ENCODE measurements around the gene RAC3.

RAC3 gene

DNA sequence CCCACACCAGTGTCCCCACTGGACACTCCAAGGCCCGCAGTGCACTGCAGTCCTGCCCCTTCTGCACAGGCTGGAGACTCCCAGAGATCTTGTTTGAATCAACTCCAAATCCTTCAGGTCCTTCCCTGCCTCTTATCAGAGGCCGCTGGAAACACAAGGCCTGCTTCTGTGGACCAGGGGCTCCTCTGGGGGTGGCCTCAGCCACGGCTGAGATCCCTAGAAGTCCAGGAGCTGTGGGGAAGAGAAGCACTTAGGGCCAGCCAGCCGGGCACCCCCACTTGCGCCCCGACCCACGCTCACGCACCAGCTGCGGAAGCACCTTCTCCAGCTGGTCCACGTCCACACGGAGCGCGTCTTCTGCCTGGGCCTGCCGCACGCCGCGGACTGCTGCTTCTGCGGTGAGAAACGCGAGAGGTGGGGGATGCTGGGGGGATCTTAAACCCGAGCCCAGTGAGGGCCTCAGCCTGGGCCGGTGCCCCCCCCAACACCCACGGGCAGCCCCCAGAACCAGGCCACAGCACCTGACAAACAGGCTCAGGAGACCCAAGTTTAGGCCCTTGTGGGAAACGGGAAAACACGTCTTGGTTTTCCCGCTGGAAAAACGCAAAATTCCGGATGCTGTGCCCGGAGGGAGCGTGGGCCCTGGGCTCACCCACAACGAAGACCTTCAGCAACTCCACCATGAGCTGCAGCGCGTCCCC is 12.3 kb upstream of the RAC3 start:
- H3K4me1 ChIP-seq (ENCODE audit: control insufficient read depth, insufficient read depth, low read length, poor library complexity, severe bottlenecking) = peaks cover 21% of the 10 kb centered on the region
- H3K27me3 ChIP-seq (replicated peaks; ENCODE audit: control insufficient read depth, insufficient read depth, low read length, poor library complexity, severe bottlenecking) = no peaks in the 10 kb centered on the region
- H3K9me3 ChIP-seq (ENCODE audit: control insufficient read depth, low read length) = no peaks in the 10 kb centered on the region
- no peak overlapping the region for H3K4me3 ChIP-seq (ENCODE audit: insufficient read depth, low read depth, low read length, poor library complexity, severe bottlenecking)
- no peak for DNase-seq
- peaks cover 3% of the 10 kb centered on the region for H3K36me3 ChIP-seq (ENCODE audit: control insufficient read depth, insufficient read depth, low read length)
- no peak overlapping the region for H3K27ac ChIP-seq (ENCODE audit: insufficient read depth, low read length, poor library complexity, severe bottlenecking)

DNA sequence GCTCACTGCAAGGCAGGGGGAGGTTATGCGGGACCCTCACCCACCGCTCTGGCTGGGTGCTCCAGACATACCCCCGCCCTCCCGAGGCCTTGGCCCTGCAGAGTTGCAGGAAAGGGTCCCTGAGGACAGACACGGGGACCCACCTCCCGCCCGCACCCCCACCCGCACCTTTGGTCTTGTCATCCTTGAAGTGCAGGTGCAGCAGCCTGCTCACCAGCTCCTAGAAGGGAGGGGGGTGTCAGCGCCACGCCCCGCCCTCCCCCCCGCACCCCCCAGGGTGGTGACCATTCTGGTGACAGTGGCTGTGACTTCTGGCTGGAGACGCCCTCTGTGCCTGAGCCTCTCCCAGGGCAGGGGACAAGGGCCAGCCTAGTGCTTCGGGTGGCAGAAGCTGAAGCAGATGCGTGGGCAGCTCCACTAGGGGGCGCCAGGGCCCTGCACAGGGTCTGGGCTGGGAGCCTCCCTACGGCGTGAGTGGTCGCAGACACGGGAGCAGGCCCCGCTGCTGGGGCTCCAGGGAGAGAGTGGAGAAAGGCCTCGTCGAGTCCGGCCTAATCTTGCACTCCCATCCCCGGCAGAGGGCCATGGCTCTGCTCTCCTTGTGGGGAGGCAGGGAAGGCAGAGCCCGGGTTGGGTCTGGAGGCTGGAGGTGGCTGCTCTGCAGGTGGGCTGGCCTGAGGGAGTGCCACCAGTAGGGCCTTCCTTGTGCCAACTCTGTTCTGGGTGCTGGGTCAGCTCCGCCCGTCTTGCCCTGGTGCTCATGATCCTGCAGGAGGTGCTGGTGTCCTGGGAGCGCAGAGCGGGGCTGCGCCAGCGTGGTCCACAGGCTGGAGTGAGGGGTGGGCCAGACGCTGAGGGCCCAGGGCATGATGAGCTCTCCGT is 11.5 kb upstream of the RAC3 start:
- no peak overlapping the region for H3K27ac ChIP-seq (ENCODE audit: insufficient read depth, low read length, poor library complexity, severe bottlenecking)
- peak; percentile 20 to 48 (median 27) for DNase-seq
- H3K4me3 ChIP-seq (ENCODE audit: insufficient read depth, low read depth, low read length, poor library complexity, severe bottlenecking) = no peak overlapping the region
- peaks cover 24% of the 10 kb centered on the region for H3K4me1 ChIP-seq (ENCODE audit: control insufficient read depth, insufficient read depth, low read length, poor library complexity, severe bottlenecking)
- H3K27me3 ChIP-seq (replicated peaks; ENCODE audit: control insufficient read depth, insufficient read depth, low read length, poor library complexity, severe bottlenecking) = no peaks in the 10 kb centered on the region
- no peaks in the 10 kb centered on the region for H3K9me3 ChIP-seq (ENCODE audit: control insufficient read depth, low read length)
- peaks cover 3% of the 10 kb centered on the region for H3K36me3 ChIP-seq (ENCODE audit: control insufficient read depth, insufficient read depth, low read length)

DNA sequence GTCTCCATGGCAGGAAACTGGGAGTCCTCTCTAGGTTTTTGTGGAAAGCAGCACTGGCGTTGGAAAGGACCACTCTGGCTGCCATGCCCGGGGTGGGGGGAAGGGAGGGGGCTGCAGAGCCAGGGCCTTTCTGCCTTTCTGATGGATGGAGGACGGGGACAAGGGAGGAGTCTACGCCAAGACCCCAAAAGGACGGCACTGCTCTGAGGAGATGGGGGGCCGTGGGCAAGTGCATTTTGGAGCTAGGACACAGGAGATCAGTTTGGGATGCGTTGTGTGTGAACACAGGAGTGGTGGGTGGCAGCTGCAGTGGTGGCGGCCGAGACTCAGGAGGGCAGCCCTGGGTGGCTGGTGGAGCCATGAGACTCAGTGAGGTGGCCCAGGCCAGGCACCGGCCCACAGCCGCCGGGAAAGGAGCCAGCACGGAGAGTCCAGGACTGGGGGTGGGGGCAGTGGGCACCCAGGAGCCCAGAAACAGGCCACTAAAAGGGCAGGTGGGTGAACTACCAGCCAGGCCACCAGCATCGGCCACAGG is 10.8 kb upstream of the RAC3 start:
- no peak for DNase-seq
- Histone ChIP-seq H3K4me1 (ENCODE audit: control insufficient read depth, insufficient read depth, low read length, poor library complexity, severe bottlenecking) (peaks cover 24% of the 10 kb centered on the region), H3K27me3 (replicated peaks; ENCODE audit: control insufficient read depth, insufficient read depth, low read length, poor library complexity, severe bottlenecking) (no peaks in the 10 kb centered on the region), H3K36me3 (ENCODE audit: control insufficient read depth, insufficient read depth, low read length) (peaks cover 3% of the 10 kb centered on the region), H3K4me3 (ENCODE audit: insufficient read depth, low read depth, low read length, poor library complexity, severe bottlenecking) (no peak overlapping the region), H3K9me3 (ENCODE audit: control insufficient read depth, low read length) (no peaks in the 10 kb centered on the region), H3K27ac (ENCODE audit: insufficient read depth, low read length, poor library complexity, severe bottlenecking) (no peak overlapping the region)

DNA sequence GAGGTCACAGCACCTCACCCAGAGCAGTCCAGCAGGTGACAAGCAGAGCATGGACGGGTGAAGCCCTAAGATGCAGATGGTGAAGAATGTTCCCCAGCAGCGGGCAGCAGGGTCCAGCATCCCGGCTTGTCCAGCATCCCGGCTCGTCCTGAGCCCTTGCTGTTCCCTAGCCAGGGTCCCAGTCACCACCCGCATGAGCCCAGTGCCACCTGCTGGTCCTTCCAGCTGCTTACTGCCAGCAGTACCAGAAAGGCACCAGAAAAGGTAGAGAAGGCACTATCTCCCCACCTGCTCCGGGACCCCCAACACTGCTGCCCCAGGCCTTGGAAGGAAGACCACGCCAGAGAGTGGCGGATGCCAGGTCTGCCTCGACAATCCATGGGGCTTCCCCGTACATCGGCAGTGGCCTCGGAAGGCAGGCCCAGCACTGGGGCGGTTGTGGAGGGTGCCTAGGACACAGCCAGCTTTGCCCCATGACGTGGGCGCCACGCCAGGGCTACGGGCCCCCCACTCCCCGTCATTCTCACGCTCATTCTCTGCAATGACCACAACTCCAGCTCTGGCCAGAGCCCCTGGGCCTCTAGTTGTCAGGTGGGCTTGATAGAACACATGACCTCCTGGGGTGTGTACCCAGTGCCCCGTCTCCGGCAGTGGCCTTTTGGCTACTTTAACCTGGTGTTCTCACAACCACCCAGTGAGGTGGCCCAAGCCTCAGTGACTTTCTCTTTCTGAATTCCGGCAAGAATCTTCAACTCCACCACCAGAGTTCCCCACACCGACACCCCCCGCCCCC is 10.2 kb upstream of the RAC3 start:
- Histone ChIP-seq H3K27ac (ENCODE audit: insufficient read depth, low read length, poor library complexity, severe bottlenecking) (no peak overlapping the region), H3K36me3 (ENCODE audit: control insufficient read depth, insufficient read depth, low read length) (peaks cover 3% of the 10 kb centered on the region), H3K4me1 (ENCODE audit: control insufficient read depth, insufficient read depth, low read length, poor library complexity, severe bottlenecking) (peaks cover 24% of the 10 kb centered on the region), H3K4me3 (ENCODE audit: insufficient read depth, low read depth, low read length, poor library complexity, severe bottlenecking) (peak overlapping the region; percentile 85), H3K9me3 (ENCODE audit: control insufficient read depth, low read length) (no peaks in the 10 kb centered on the region), H3K27me3 (replicated peaks; ENCODE audit: control insufficient read depth, insufficient read depth, low read length, poor library complexity, severe bottlenecking) (no peaks in the 10 kb centered on the region)
- DNase-seq = peak in 1 of 3 donors; percentile 27

DNA sequence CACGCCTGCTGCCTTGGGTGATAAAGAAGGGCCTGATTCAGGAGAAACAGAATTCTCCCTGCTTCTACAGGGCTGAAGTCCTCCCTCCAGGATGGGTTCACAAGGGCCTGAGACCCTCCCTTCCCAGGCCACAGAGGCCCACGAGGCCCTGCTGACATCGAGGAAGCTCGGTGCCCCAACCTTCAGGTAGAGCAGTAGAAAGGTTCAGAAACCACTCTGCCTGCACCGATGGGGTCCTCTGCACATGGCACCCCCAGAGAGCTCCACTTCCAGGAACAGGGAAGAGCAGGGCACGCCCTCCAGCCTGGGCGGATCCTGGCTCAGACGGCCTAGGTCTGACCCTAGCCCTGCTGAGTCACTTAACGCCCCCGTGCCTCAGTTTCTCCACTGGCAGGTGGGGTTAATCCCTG is 9.6 kb upstream of the RAC3 start:
- peaks cover 3% of the 10 kb centered on the region for H3K36me3 ChIP-seq (ENCODE audit: control insufficient read depth, insufficient read depth, low read length)
- no peak for DNase-seq
- peaks cover 24% of the 10 kb centered on the region for H3K4me1 ChIP-seq (ENCODE audit: control insufficient read depth, insufficient read depth, low read length, poor library complexity, severe bottlenecking)
- H3K9me3 ChIP-seq (ENCODE audit: control insufficient read depth, low read length) = no peaks in the 10 kb centered on the region
- no peaks in the 10 kb centered on the region for H3K27me3 ChIP-seq (replicated peaks; ENCODE audit: control insufficient read depth, insufficient read depth, low read length, poor library complexity, severe bottlenecking)
- peak overlapping the region; percentile 85 for H3K4me3 ChIP-seq (ENCODE audit: insufficient read depth, low read depth, low read length, poor library complexity, severe bottlenecking)
- peak overlapping the region; percentile 45 for H3K27ac ChIP-seq (ENCODE audit: insufficient read depth, low read length, poor library complexity, severe bottlenecking)

DNA sequence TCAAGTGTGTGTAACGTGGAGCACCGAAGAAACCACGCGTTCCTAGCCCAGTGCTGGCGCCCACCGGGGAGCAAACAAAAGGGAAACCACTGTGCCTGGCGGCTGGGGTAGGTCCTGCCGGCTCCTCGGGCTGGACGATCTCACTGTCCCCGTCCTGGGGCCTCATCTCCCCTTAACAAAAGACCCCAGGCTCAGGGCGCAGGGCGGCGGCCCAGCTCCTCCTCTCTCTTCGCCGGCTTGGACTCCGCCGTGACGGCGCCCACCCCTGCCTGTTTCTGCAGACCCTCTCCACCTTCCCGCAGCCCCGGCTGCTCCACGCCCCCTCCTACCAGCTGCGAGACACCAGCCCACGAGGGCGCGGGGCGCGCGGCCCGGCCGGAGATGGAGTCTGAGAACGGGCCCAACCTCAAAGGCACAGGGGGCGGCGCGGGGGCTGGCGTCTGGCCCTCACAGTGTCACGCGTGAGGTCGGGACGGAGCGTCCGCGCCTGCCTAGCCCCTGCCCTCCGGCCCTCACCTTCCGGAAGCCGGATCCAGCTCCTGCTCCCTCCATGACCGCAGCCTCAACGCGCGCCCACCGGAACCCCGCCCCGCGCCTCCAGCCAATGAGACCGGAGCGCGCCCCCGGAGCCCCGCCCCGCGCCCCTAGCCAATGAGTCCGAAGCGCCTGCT is 9.0 kb upstream of the RAC3 start, which contains the start of gene CENPX:
Gene CENPX, minus strand, starts transcription at position 569 of the 671 bp plus-strand sequence. Its CDS starts 17 bp downstream, at position 552.
- peak within 1 kb of the TSS; percentile 45 for H3K27ac ChIP-seq (ENCODE audit: insufficient read depth, low read length, poor library complexity, severe bottlenecking)
- no peaks in the 10 kb centered on the region for H3K27me3 ChIP-seq (replicated peaks; ENCODE audit: control insufficient read depth, insufficient read depth, low read length, poor library complexity, severe bottlenecking)
- no peak for DNase-seq
- peaks cover 3% of the 10 kb centered on the region for H3K36me3 ChIP-seq (ENCODE audit: control insufficient read depth, insufficient read depth, low read length)
- no peaks in the 10 kb centered on the region for H3K9me3 ChIP-seq (ENCODE audit: control insufficient read depth, low read length)
- H3K4me3 ChIP-seq (ENCODE audit: insufficient read depth, low read depth, low read length, poor library complexity, severe bottlenecking) = peak within 1 kb of the TSS; percentile 86
- H3K4me1 ChIP-seq (ENCODE audit: control insufficient read depth, insufficient read depth, low read length, poor library complexity, severe bottlenecking) = peaks cover 24% of the 10 kb centered on the region

DNA sequence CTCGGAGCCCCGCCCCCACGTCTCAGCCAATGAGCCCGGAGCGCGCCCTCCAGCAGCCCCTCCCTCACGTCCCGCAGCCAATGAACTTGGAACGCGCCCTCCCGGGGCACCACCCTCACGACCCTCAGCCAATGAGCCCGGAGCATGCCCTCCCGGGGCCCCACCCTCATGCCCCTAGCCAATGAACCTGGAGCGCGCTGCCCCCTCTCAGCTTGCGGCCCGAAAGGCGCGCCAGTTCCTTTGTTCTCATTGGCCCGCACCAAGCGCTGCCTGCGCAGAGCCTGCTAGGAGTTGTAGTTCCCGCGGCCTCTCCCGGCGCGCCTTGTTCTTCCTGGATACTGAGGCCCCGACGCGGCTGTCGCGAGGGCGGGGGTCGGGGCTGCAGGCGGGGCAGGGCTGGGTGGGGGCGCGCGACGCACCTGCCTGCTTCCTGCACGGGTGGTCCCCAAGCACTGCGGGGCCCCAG is 8.5 kb upstream of the RAC3 start, which contains the start of gene LRRC45:
Gene LRRC45, plus strand, starts transcription at position 325 of the 466 bp plus-strand sequence. CDS start 339 bp downstream, outside the sequence.
- H3K27me3 ChIP-seq (replicated peaks; ENCODE audit: control insufficient read depth, insufficient read depth, low read length, poor library complexity, severe bottlenecking) = no peaks in the 10 kb centered on the region
- DNase-seq = peak; percentile 99
- H3K9me3 ChIP-seq (ENCODE audit: control insufficient read depth, low read length) = no peaks in the 10 kb centered on the region
- H3K36me3 ChIP-seq (ENCODE audit: control insufficient read depth, insufficient read depth, low read length) = peaks cover 3% of the 10 kb centered on the region
- peak within 1 kb of the TSS; percentile 45 for H3K27ac ChIP-seq (ENCODE audit: insufficient read depth, low read length, poor library complexity, severe bottlenecking)
- H3K4me1 ChIP-seq (ENCODE audit: control insufficient read depth, insufficient read depth, low read length, poor library complexity, severe bottlenecking) = peaks cover 24% of the 10 kb centered on the region
- H3K4me3 ChIP-seq (ENCODE audit: insufficient read depth, low read depth, low read length, poor library complexity, severe bottlenecking) = peak within 1 kb of the TSS; percentile 86

DNA sequence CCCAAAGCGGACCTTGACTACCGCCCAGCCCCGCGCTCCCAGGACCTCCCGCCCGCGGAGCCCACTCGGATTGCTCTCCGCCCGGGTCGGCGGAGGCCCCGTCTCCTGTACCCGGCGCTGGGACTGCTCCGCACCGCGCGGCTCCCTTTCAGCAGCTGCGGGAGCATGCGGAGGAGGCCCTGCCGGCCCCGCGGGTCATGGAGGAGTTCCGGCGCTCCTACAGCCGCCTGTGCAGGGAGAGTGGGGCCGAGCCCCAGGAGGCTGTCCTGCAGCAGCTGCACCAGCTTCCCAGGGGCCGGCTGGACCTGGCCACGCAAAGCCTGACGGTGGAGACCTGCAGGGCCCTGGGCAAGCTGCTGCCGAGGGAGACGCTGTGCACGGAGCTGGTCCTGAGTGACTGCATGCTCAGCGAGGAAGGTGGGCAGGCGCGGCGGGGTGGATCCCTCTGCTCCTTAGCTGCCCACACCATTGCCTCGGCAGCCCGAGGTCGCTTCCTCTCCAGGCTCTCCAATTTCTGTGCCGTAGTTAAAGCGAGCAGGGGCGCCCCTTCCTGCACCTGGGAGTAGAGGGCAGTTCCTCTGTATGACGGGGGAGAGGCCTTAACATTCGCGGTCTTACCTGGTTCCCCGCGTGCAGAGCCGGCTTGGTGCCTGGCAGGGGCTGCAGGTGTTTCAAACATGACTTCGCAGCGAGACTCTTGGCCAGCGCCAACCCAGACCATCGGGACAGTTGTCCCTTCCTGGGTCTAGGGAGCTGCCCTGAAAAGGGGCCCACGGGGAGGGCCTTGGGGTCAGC is 7.8 kb upstream of the RAC3 start:
- DNase-seq = peak in 1 of 3 donors; percentile 8
- Histone ChIP-seq H3K27me3 (replicated peaks; ENCODE audit: control insufficient read depth, insufficient read depth, low read length, poor library complexity, severe bottlenecking) (no peaks in the 10 kb centered on the region), H3K4me1 (ENCODE audit: control insufficient read depth, insufficient read depth, low read length, poor library complexity, severe bottlenecking) (peaks cover 24% of the 10 kb centered on the region), H3K4me3 (ENCODE audit: insufficient read depth, low read depth, low read length, poor library complexity, severe bottlenecking) (peak overlapping the region; percentile 86), H3K9me3 (ENCODE audit: control insufficient read depth, low read length) (no peaks in the 10 kb centered on the region), H3K27ac (ENCODE audit: insufficient read depth, low read length, poor library complexity, severe bottlenecking) (no peak overlapping the region), H3K36me3 (ENCODE audit: control insufficient read depth, insufficient read depth, low read length) (no peaks in the 10 kb centered on the region)

Data from effector memory CD4-positive, alpha-beta T cell (primary cell).